Spleen (tissue), 11 donors: ENCODE data around the gene GMDS. TPM values are rescaled to one million over a fixed set of nuclear protein-coding genes. Genes with fewer than 3 reads are reported as not detected.
"Not testable (repeated sequence)": the region's sequence is repeated elsewhere in the genome, so short reads cannot be mapped to it uniquely, and the experiment has no call there.

ENCODE experiments used
- DNase-seq: peaks from one replicate; pipeline ENCODE4 v3.0.0-alpha.2; 2020
- H3K27ac ChIP-seq, 8 donors: fragments of 200-600 bp; sonication (generic) in 7 of 8; 1 replicate in 4 of 8; 2 replicates in 4 of 8; pipeline versions ENCODE4 v1.5.0 to v1.8.0; 2016 to 2021; ENCODE audit warnings: inconsistent platforms in 4 of 8, mild to moderate bottlenecking in 4 of 8, moderate library complexity in 1 of 8
- H3K27me3 ChIP-seq, 7 donors: fragments of 200-600 bp; sonication (generic) in 6 of 7; replicated peaks in 1 of 7; 1 replicate in 4 of 7; 2 replicates in 3 of 7; pipeline versions ENCODE4 v1.5.0 to v1.8.0; 2016 to 2021; ENCODE audit warnings: inconsistent platforms in 3 of 7, mild to moderate bottlenecking in 1 of 7
- H3K36me3 ChIP-seq, 6 donors: fragments of 200-600 bp; sonication (generic) in 5 of 6; 1 replicate in 4 of 6; 2 replicates in 2 of 6; pipeline versions ENCODE4 v1.5.0 to v1.8.0; 2016 to 2021; ENCODE audit warnings: inconsistent platforms in 2 of 6
- H3K4me1 ChIP-seq, 6 donors: fragments of 200-600 bp; sonication (generic) in 5 of 6; 1 replicate in 3 of 6; 2 replicates in 3 of 6; pipeline versions ENCODE4 v1.5.0 to v1.8.0; 2016 to 2021; ENCODE audit warnings: inconsistent platforms in 3 of 6
- H3K4me3 ChIP-seq, 8 donors: fragments of 200-600 bp; sonication (generic) in 7 of 8; 1 replicate in 4 of 8; 2 replicates in 4 of 8; pipeline versions ENCODE4 v1.5.0 to v1.8.0; 2016 to 2021; ENCODE audit warnings: inconsistent platforms in 4 of 8, mild to moderate bottlenecking in 4 of 8, moderate library complexity in 2 of 8
- H3K9me3 ChIP-seq, 8 donors: fragments of 200-600 bp; sonication (generic) in 7 of 8; 1 replicate in 4 of 8; 2 replicates in 4 of 8; pipeline versions ENCODE4 v1.5.0 to v1.8.0; 2016 to 2021; ENCODE audit warnings: inconsistent platforms in 4 of 8
- POLR2A ChIP-seq, 3 donors: fragments of 450-650 bp; IDR thresholded peaks; one replicate each; pipeline ENCODE4 v1.5.1; 2017; ENCODE audit warnings: antibody characterized with exemption in 3 of 3, mild to moderate bottlenecking in 1 of 3
- POLR2AphosphoS5 ChIP-seq, 3 donors: sonication (generic); formaldehyde crosslinking; IDR thresholded peaks; one replicate each; pipeline ENCODE4 v1.5.1; 2017; ENCODE audit warnings: antibody characterized with exemption in 3 of 3
- WGBS, 5 donors: extraction: QIAGEN DNeasy Blood & Tissue Kit in 3 of 5; methylation state at CpG; one replicate each; pipeline versions ENCODE4 v1.1.5 to v1.1.7; 2013 to 2018; 5-methylcytosine and 5-hydroxymethylcytosine counted together
- intact Hi-C: fragments of 100-400 bp; cut with DNase I; formaldehyde crosslinking; loops from one replicate; pipeline ENCODE4 v1.15.0; 2023; ENCODE audit warnings: low total_unique reads
- polyA plus RNA-seq, 3 donors: library from polyadenylated mRNA; stranded (reverse); fragments of 200-250 nt; gene quantifications; one replicate each; pipeline ENCODE4 v1.2.1, GENCODE V29; 2013
- total RNA-seq, 7 donors: library from RNA; depleted of rRNA in 3 of 7; stranded (reverse); fragments of >200 nt in 3 of 7; fragmentation: NEBNext Ultra II Directional in 4 of 7; extraction: Animal tissue kit (Norgen Biotek cat#: 25700) in 4 of 7; gene quantifications; one replicate each; pipeline versions ENCODE4 v1.1.0 to v1.2.1, GENCODE V29; 2016 to 2021
- TF ChIP-seq, protein P1 (sequence below), 11 experiments: fragments of 200-600 bp in 7 of 11; fragments of 450-650 bp in 4 of 11; sonication (generic) in 4 of 11; IDR thresholded peaks in 8 of 11; conservative IDR thresholded peaks in 3 of 11; 1 replicate in 7 of 11; 2 replicates in 4 of 11; pipeline versions ENCODE4 v1.4.0 to v1.8.0; 2016 to 2021; ENCODE audit warnings: antibody characterized with exemption in 11 of 11, inconsistent platforms in 4 of 11, mild to moderate bottlenecking in 1 of 11
- donor health status: healthy with polysubstance abuse.
- donor health status: DM: no; HTN: no; CAD: no; lungs with moderate emphysema.
- donor health status: DM: no; HTN: no; CAD: no.
- donor health status: Bipolar disorder and iron deficiency.
- donor health status: healthy.
- donor health status: DM: no; HTN: no; CAD: no.
- donor health status: DM: yes; HTN: yes; CAD: no.

The GMDS gene
- total and polyA plus RNA-seq, 10 donors, result 9.1 to 30.8 (median 17.7) TPM

DNA sequence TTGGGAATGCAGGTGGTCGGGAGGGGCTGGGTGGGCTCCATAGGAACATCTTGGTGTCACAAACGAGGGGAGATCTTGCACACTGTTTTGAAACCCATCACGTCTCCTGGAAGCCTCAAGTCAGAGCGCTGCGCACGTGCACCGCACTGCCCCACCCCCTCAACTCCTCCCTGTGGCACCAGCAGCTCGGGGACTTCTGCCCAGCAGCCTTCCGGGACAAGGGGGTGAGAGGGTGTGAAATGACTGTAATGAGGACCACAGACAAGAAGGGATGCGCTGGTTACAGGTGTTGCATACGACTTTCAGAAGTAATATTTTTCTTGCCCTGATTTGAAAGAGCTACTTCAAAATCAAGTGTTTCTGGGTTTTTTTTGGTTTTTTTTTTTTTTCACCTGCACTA, 575.4 kb downstream of the GMDS start:
- no peak for TF ChIP-seq POLR2A (IDR thresholded peaks at IDR 0.05)
- TF ChIP-seq, protein P1, sequence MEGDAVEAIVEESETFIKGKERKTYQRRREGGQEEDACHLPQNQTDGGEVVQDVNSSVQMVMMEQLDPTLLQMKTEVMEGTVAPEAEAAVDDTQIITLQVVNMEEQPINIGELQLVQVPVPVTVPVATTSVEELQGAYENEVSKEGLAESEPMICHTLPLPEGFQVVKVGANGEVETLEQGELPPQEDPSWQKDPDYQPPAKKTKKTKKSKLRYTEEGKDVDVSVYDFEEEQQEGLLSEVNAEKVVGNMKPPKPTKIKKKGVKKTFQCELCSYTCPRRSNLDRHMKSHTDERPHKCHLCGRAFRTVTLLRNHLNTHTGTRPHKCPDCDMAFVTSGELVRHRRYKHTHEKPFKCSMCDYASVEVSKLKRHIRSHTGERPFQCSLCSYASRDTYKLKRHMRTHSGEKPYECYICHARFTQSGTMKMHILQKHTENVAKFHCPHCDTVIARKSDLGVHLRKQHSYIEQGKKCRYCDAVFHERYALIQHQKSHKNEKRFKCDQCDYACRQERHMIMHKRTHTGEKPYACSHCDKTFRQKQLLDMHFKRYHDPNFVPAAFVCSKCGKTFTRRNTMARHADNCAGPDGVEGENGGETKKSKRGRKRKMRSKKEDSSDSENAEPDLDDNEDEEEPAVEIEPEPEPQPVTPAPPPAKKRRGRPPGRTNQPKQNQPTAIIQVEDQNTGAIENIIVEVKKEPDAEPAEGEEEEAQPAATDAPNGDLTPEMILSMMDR (IDR thresholded peaks at IDR 0.05 in 8 of 11, conservative IDR thresholded peaks at IDR 0.05 in 3 of 11), result no peak
- DNase-seq, result no peak
- no peak overlapping the region for H3K4me3 ChIP-seq
- H3K27me3 ChIP-seq, result no peaks in the 10 kb centered on the region
- peaks cover 0 to 9% (median 8%) of the 10 kb centered on the region in 6 donors for H3K4me1 ChIP-seq
- H3K9me3 ChIP-seq, result no peaks in the 10 kb centered on the region
- no peak overlapping the region for H3K27ac ChIP-seq
- intact Hi-C loops, result no loop called here
- WGBS, 5 donors, result 87 to 94% (median 88%) methylated on average over 11 of the region's 11 CpGs
- no peaks in the 10 kb centered on the region for H3K36me3 ChIP-seq

DNA sequence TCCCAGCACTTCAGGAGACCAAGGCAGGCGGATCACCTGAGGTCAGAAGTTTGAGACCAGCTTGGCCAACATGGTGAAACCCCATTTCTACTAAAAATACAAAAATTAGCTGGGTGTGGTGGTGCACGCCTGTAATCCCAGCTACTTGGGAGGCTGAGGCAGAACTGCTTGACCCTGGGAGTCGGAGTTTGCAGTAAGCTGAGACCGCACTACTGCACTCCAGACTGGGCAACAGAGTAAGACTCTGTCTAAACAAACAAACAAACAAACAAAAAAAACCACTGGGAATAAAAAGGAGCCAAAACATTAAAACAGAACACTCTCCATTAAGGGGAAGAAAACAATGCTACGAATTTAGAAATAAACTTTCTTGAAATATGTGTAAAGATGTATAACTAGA, 576.9 kb downstream of the GMDS start:
- H3K4me3 ChIP-seq, intact Hi-C loops, H3K36me3 ChIP-seq, H3K9me3 ChIP-seq, H3K27me3 ChIP-seq, DNase-seq, H3K27ac ChIP-seq: not testable (repeated sequence)
- H3K4me1 ChIP-seq, result peaks cover 0 to 14% (median 8%) of the 10 kb centered on the region in 6 donors
- WGBS, 5 donors, result 92 to 96% (median 94%) methylated on average over 5 of the region's 5 CpGs

DNA sequence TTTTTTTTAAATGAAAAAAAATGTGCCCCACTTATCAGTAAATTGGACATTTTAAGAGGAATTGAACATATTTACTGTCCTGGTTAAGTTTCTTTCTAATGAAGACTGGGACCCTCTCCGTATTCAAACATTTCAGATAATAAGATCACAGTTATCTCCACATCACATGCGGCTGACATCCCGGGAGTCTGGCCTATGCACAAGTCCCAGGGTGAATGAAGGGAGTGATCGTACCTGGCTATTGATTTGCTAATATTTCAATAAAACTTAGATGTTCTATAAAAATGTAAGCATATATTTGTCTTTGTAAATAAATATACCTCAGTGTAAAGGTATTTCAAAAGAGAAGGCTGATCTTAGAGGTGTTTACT, 577.6 kb downstream of the GMDS start:
- Histone ChIP-seq H3K27me3 (no peaks in the 10 kb centered on the region), H3K36me3 (no peaks in the 10 kb centered on the region), H3K27ac (no peak overlapping the region), H3K4me3 (no peak overlapping the region), H3K9me3 (no peaks in the 10 kb centered on the region), H3K4me1 (peaks cover 0 to 14% (median 8%) of the 10 kb centered on the region in 6 donors)
- TF ChIP-seq, protein P1 (IDR thresholded peaks at IDR 0.05 in 8 of 11, conservative IDR thresholded peaks at IDR 0.05 in 3 of 11), result no peak
- TF ChIP-seq POLR2A (IDR thresholded peaks at IDR 0.05) (no peak), POLR2AphosphoS5 (IDR thresholded peaks at IDR 0.05) (no peak)
- 95 to 99% (median 97%) methylated on average over 4 of the region's 4 CpGs for WGBS, 5 donors
- DNase-seq, result no peak
- intact Hi-C loops, result no loop called here

DNA sequence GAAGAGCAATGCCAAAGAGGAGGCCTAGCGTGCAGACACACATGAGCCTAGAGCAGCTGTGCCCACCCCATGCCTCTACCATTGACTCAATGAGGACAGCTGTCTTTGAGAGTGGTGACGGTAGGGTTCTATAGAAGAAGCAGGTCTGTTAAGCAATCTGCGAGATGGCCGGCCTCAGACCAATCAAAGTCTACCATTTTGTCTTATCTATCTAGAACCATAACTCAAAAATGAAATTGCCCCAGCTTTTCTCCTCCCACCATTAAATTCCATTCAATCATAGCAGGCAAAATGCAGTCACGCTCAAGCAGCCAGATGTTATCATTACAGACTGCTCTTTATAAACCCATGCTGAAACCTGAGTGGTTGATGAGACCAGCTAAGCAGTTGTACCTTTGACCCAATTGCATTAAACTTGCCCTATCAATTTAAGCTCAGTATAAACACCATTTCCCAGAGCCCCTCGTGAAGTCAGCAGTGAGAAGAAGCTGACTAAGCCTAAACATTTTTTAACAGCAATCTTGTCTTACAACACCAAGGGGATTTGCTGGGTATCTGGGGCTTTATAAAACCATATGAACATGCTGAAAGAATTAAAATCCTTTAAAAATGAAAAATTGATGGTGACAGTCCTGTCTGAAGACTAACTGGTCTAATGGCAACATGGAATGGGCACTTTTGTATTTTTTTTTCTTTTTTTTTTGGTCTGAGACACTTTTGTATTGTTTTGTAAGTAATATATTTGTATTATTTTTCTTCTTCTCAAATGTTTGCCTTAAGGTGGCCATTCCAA, 578.2 kb downstream of the GMDS start:
- H3K27me3 ChIP-seq, result no peaks in the 10 kb centered on the region
- no peak overlapping the region for H3K4me3 ChIP-seq
- TF ChIP-seq POLR2AphosphoS5 (IDR thresholded peaks at IDR 0.05) (no peak), POLR2A (IDR thresholded peaks at IDR 0.05) (no peak)
- TF ChIP-seq, protein P1 (IDR thresholded peaks at IDR 0.05 in 8 of 11, conservative IDR thresholded peaks at IDR 0.05 in 3 of 11), result no peak
- no peak for DNase-seq
- no peaks in the 10 kb centered on the region for H3K9me3 ChIP-seq
- no peak overlapping the region for H3K27ac ChIP-seq
- H3K36me3 ChIP-seq, result no peaks in the 10 kb centered on the region
- peaks cover 0 to 14% (median 8%) of the 10 kb centered on the region in 6 donors for H3K4me1 ChIP-seq
- 95 to 97% (median 96%) methylated on average over 6 of the region's 6 CpGs for WGBS, 5 donors
- intact Hi-C loops, result no loop called here
